ENCODE results near the gene BLCAP. TPM values are rescaled to one million over a fixed set of nuclear protein-coding genes. Genes with fewer than 3 reads are reported as not detected.

Gene BLCAP, protein sequence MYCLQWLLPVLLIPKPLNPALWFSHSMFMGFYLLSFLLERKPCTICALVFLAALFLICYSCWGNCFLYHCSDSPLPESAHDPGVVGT
- total RNA-seq: 31.7 and 68.9 TPM in 2 replicates

DNA sequence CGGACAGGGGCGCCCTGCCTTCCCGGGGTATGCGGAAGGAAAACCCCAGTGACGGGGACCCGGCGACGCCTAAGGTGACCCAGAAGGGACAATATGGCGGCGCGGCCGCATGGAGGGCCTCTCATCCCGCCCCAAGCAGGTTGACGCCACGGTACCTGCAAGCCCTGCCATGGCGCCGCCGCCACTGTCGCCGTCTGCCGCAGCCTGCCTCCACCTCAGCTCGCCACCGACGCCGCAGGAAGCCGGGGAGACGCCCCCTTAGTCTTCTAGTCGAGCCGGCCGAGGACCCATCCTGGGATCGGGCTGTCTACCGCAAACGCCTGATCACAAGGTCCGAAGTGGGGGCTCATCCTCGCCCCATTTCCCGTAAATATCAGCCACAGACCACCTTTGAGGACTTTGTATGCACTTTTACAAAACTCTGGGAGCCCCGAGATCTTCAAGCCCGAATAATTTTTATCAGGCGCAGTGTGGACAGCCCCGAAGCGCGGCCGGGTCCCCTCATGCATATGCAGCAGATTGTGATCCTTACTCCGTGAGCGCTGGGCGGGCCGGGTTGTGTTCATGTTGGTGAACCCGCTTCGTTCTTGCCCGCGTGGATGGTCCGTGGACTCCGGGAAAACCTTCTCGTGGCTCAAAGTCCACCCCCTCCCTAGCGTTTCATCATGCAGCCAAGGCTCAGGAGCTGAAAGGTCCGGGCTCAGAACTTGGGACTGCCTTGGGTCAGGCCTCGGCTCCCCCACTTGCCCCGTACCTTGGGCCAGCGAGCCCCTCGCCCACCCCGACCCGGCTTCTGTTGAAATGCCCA, at the start of gene BLCAP:
Gene BLCAP, minus strand, starts transcription at position 239 of the 808 bp plus-strand sequence. CDS start 8,702 bp downstream, outside the sequence.

DNA sequence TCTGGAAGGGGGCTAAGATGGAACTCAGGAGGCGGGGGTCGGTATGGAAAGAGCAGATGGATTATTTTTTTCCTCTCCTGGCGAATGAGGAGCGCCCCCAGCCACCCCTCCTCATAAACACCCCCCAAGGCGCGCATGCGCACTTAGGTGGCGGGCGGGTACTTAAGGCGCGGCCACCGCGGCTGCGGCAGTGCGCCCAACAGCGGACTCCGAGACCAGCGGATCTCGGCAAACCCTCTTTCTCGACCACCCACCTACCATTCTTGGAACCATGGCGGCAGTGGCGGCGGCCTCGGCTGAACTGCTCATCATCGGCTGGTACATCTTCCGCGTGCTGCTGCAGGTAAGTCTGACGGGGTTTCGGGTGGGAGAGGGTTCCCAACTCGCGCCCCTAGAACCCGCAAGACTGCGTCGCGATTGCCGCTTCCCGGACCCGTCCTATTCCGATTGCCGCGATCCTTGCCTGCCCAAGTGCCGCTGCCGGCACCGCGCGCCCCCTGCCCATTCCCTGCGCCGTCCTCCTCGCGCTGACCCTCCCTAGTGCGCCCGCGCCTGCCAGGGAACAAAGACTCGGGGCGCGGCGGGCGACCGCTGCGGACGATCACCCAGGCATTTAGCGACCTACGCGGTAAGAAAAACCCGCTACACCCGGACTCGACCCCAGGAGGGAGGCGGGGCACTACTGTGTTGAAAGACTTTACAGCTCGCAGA, 6.5 kb downstream of the BLCAP start, which contains the start of gene NNAT:
Gene NNAT, plus strand, starts transcription at position 190 of the 711 bp plus-strand sequence. Its CDS starts 82 bp downstream, at position 272.

Other genes with a start within 250 kb of the BLCAP start
- 7.0 and 13.3 TPM in 2 replicates for gene MANBAL, start 238.2 kb downstream of the BLCAP start, total RNA-seq
- 0.81 and 3.6 TPM in 2 replicates for gene SRC, start 181.7 kb downstream of the BLCAP start, total RNA-seq
- gene NNAT, start 6.6 kb downstream of the BLCAP start, total RNA-seq: 0.32 TPM in 1 of 2 replicates, not detected in the other
- 27.5 and 41.4 TPM in 2 replicates for gene CTNNBL1, start 166.2 kb upstream of the BLCAP start, total RNA-seq